ENCODE results near the gene HOXD12.

The HOXD12 gene

DNA sequence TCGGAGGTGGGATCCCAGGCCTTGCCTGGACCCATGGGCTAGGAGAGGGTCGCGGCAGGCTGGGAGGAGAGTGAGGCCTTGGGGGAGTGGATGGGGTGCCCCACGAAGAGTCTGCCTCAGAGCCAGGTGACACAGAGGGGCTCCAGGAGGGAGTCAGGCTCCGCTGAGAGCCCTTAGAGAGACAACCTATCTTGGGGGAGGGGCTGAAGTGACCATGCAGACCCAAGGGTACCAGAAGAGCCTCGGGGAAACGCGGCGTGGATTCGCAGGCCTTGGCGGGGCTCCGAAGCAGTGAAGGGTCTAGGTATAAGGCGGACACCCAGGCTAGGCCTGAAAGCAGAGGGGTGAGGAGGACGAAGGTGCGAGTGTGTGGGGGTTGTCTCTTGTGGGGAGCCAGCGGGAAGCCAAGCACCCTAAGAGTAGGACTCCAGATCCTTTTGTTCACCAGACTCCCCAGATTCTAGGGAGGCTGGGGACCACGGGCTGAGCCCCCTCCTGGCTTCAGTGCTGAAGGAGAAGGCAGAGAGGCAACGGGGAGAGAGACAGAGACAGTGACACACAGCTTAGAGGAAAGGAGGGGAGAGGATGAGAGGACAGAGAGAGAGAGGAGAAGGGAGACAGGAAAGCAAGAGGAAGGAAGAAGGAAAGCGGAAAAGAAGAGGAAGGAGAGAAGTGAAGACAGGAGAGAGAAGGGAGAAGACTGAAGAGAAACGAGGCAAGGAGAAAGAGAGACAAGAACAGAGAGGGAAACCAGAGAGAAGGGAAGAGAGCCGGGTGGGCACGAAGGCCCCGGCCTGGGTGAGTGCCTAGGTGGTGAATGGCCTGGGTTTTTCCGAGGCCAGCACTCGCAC, 6.4 kb downstream of the HOXD12 start:
- DNase-seq (ENCODE audit: low read depth in 3 of 3): no peak

DNA sequence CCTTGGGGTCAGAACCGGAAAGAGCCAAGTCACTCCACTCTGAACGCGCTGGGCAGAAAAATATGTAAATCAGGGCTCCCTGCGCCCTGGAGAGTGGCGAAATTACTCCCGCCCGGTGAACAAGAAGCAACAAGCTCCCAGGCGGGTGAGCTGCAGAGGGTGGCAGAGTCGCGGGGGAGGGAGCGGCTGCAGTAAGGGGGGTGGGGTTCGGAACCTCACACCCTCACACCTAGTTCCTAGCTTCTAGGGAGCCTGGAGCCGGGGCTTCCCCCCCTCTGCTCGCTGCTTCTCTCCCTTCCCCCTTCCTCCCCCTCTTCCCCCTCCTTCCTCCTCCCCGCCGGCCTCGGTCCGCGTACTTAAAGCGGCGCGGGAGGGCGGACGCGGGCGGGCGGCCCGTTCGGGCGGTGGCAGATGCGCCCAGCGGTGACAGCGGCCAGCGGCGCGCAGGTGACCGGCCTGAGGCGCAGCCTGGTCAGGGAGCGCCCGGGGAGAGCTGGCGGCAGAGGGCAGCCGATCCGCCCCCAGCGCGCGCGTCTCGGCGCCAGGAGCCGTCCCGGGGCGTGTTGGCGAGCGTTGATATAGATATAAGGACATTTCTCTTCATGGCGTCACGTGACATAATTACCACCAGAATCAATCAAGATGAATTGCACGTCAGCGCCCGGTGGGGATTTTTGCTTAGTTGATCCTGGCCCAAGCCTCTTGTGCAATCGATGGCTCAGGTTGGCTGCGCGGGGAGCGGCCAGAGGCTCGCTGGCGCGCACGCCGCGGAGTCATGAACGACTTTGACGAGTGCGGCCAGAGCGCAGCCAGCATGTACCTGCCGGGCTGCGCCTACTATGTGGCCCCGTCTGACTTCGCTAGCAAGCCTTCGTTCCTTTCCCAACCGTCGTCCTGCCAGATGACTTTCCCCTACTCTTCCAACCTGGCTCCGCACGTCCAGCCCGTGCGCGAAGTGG, 7.3 kb downstream of the HOXD12 start, which contains the start of gene HOXD11:
Gene HOXD11, plus strand, starts transcription at position 700 of the 959 bp plus-strand sequence. Its CDS starts 76 bp downstream, at position 776.
- DNase-seq (ENCODE audit: low read depth in 3 of 3): no peak

DNA sequence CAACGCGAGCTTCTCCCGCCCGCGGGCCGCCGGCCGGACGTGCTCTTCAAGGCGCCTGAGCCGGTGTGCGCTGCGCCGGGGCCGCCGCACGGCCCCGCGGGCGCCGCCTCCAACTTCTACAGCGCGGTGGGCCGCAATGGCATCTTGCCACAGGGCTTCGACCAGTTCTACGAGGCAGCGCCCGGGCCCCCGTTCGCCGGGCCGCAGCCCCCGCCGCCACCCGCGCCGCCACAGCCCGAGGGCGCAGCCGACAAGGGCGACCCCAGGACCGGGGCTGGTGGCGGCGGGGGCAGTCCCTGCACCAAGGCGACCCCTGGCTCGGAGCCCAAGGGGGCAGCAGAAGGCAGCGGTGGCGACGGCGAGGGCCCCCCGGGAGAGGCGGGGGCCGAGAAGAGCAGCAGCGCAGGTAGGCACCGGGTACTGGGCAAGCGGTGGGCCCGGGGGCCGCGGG, 8.2 kb downstream of the HOXD12 start:
- no peak for DNase-seq (ENCODE audit: low read depth in 3 of 3)

DNA sequence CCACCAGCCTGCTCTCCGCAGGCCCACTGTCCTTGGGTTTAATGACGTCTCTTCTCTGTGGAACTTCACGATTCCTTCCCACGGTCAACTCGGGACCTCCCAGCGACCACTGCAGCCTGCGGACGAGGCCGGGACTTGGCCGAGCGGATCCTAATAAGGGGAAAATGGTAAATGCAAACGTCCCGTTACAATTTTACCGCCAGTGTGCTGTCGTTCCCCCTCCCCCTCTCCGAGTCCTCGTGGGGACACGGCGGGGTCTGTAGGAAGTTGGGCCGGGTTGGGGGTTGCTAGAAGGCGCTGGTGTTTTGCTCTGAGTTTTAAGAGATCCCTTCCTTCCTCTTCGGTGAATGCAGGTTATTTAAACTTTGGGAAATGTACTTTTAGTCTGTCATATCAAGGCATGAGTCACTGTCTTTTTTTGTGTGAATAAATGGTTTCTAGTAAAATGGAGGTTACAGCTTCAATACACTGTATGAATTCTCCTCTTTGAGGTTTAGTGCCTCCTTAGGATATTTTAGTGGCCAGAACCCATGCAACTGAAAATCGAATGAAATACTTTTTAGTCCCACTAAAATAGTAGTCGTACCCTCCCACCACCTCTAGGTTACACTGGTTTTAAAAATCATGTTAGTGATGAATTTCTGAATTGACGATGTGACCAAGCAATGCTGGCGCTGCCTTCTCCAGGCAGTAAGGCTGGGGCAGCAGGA, 9.8 kb downstream of the HOXD12 start:
- DNase-seq (ENCODE audit: low read depth in 3 of 3): no peak

DNA sequence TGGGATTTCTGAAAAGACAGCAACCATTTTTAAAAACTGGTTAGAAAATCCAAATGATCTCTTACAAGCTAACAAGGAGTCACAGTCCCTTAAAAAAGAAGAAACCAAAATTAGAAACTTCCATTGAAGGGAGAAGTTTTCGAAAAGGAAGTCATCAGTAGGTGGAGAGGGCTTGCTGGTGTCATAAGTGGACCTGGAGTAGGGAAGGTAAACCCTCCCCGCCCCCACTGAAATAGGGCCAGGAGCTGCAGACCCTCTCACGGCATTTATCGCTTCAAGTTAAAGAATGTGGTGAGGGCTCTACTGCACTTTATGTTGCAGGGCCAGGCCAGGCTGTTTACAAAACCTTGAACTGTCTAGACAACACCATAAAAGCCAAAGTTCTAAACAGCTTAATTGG, 10.4 kb downstream of the HOXD12 start:
- DNase-seq (ENCODE audit: low read depth in 3 of 3): no peak

DNA sequence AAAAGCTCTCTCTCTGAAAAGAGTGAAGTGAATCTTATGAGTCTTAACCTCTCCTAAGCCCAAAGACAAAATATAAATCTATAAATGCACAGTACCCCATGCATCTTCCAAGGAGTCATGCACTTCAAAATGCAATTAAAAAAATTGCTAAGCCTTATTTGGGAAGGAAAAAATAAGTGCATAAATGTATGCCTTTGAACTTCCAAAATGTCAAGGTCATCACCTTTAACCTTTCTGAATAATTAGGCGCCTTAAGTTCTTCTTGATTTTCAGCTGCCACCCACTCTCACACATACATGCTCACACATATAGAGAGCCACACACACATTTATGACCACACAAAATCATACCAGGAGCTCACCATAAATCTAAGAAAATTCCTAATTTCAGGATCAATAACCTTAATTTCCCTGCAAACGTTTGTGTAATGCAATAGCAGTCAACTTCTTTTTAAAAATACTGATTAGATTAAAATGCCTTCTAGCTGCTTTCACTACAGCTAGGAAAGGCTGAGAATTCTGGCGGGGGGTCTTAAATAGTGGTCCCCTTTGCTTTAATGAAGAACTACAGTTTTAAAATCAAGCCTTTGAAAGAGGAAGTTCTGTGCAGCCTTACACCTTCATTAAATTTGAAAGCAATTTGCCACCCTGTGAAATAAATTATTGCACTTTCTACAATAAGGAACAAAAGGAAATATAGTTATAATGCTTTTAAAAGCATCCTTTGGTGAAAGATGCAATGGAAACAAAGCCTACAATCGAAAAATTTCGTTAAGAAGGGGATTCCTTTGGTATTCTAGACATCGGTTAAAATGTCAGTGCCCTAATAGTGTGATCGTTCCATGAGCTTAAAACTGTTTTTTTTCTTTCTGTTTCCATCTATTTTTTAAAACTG, 11.1 kb downstream of the HOXD12 start:
- no peak for DNase-seq (ENCODE audit: low read depth in 3 of 3)

DNA sequence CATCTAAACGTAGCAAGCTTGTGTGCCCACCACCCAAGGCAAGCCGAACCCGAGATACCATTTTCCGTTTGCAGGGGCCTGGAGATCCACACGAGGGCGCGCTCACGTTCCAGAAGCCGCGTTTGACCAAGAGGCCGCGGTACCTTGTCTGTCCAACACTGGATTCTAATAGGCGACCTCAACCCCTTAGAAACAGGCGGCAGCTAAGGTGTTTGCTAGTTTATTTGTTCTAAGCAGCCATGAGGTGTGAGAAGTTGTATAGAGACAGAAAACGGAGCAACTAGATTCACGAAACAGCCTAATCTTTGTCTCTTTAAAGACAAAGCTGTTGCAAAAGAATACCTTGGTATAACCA, 11.7 kb downstream of the HOXD12 start:
- DNase-seq (ENCODE audit: low read depth in 3 of 3): no peak

DNA sequence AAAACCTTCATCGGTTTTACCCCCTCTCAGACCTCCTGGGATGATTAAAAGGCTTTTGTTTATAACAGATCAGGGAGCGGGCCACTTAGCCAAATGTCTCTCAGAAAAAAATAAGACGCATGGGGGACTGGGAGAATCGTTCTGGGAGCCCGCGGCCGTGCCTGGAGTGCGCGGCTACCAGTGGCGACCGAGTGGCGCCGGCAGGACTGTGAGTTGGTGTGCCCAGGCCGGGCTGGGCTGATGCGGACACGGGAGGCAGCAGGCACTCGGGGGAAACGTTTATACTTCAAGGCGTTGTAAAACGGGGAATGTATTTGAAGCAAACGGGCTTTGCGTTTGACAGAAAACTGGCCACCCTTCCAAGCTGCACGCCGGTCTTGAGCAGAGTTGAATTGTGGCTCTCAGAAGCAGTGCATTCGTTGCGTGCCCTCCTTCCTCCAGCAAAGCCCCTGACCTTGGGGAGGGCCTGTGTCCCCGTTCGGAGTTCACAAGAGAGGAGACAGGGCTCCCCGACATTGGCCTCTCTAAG, 12.3 kb downstream of the HOXD12 start:
- DNase-seq (ENCODE audit: low read depth in 3 of 3): no peak

DNA sequence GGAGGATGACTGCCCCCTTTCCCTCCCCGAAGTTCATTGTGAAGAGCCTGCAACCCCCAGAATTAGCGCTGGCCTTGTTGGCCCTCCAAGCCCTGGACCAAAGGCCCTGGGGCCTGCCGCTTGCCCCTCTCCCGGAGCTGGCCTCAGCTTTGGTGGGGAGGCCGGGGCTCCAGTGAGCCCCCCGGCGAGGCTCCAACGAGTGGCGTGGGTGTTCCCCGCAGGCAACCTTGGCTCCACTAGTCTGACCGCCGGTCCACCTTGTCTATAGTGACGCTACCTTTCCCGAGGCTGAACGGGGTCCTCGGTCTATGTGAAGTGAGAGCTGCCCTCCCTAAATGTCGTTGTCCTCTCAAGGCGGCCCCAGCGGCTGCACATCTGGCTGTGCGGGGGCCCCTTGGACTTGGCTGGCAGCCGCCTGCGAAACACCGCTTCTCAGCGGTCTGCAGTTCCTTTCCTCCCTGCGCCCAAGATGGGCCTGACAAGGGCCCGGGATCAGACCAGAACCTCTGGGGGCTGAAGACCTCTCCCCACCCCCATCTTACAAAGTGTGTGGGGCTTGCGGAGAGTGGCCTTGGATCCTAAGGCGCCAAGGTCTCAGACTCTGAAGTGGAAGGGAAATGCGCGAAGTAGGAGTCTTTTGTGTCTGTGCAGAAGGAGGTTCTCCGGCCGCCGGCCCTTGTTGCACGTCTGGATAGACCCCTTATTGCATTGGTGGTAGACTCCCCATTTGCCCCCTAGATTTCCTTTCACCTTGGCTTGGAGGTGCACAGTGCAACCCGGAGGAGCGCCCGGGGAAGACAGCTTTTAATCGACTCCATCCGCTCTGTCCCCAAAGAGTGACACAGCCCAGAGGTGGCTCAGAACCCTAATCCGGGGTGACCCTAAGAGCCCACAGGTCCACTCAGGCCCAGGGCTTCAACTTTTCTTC, 13.0 kb downstream of the HOXD12 start:
- DNase-seq (ENCODE audit: low read depth in 3 of 3): no peak

DNA sequence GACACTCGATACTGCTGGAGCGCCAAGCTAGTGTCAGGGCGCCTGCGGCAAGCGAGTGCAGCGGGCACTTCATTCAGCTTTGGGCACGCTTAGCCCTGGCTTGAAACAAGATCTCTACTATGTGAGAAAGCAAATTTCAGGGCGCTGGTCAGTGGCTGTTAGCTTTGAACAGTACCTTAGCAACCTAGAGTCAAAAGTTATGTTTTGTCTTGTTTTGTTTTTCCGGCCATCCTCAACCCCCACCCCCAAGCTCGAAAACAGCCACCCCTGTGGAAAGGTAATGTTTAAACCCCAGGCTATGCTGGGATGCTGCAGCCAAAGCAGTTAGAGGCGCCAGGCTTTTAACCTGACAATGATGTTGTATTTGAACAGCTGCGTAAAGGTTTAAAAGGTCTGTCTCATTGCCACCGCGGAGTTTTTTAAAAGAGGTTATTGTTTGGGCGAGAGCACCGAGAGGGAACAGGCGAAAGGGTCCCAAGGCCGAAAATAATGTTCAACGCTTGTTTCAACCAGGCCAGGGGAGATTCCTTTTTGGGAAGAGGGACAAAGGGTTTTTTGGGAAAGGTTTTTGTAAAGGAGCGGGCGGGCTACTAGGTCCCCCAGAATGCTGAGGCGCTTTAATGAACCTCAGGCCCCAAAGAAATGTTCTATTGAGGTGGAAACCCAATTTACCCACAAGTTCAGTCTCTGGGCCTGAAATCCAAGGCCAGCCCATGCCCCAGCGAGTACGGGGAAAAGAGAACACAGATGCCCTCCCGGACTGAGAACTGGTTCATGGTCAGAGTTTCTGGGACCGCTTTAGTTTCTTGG, 14.7 kb downstream of the HOXD12 start:
- DNase-seq (ENCODE audit: low read depth in 3 of 3): no peak

DNA sequence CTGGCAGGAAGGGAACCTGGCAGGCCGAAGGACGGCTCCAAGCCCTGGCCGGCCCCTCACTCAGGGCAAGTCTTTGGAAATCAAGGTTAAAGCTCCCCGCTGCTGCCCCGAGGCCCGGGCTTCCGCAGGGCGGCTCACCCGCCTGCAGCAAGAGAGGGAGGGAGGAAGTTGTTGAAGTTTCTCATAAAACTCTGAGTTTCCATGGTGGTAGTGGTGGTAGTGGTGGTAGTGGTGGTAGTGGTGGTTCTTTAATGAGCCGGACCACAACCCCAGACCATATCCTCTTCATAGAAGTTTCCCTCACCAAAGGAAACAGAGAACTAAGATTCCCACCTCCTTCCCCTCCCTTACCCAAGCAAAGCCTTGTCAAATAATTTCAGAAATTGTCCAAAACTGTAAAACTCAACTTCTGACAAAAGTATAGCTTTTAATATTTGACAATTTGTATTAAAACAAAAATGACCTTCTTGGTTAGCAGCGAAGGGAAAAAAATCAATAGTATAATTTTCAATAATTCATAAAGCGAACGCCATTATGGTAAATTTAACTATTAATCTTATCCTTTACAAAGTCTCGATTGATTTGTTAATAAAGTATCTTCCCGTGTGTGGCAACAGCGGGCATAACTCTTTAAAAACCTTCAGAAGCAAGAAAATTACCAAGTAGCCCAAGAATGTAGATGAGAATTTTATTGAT, 15.5 kb downstream of the HOXD12 start:
- DNase-seq (ENCODE audit: low read depth in 3 of 3): no peak

DNA sequence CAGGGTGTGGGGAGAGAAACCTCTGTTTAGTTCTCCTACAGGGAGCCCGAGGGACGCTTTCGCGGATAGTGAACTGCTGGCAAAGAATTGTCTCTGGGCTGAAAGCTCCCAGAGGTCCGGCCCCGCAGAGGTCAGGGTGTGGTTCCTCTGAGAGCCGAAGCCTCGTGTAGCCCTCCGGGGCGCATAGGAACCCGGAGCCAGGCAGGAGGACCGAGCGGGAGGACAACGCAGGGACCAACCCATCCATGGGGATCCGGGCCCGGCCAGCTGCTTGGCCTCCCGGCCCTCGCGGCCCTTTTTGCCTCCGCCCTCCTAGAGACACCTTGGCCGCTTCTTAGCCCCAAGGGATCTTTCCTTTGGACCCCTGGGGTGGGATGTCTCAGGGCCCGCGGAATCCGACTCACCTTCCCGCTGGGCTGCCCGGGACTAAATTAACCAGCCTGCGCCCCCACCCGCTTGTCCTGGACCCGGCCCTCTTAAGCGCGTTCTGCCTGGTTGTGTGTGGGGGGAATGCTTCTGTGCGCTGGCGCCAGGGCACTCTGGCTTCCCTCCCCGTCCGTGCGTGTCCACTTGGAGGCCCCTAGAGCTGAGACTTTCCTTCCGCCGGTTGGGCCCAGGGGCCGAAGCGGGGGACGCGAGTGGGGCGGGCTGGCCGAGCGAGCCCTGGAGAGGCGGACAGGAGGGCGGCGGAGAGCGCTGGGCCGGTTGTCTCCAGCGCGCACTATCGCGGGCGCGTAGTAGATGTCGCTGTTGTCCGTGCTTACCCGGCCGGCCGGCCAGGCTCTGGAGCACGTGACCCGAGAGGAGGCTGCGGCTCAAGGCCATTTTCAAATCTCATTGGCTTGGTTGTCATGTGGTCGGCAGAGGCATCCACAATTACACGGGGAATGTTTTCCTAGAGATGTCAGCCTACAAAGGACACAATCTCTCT, 16.6 kb downstream of the HOXD12 start, which contains the start of gene HOXD10:
Gene HOXD10, plus strand, starts transcription at position 896 of the 931 bp plus-strand sequence. CDS start 56 bp downstream, outside the sequence.
- no peak for DNase-seq (ENCODE audit: low read depth in 3 of 3)

DNA sequence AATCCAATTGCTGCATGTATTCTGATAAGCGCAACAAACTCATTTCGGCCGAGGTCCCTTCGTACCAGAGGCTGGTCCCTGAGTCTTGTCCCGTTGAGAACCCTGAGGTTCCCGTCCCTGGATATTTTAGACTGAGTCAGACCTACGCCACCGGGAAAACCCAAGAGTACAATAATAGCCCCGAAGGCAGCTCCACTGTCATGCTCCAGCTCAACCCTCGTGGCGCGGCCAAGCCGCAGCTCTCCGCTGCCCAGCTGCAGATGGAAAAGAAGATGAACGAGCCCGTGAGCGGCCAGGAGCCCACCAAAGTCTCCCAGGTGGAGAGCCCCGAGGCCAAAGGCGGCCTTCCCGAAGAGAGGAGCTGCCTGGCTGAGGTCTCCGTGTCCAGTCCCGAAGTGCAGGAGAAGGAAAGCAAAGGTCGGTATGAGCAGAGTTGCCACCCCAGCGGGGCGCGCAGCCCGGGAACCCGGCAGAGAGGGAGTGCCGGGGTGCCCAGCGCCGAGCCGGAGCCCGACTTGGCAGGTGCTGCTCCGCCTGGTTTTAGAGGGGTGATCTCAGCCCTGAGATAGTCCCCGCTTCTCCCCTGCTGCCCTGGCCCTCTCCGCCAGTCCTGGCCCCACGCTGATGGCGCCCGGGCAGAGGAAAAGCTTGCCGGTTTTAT, 17.7 kb downstream of the HOXD12 start:
- DNase-seq (ENCODE audit: low read depth in 3 of 3): no peak

DNA sequence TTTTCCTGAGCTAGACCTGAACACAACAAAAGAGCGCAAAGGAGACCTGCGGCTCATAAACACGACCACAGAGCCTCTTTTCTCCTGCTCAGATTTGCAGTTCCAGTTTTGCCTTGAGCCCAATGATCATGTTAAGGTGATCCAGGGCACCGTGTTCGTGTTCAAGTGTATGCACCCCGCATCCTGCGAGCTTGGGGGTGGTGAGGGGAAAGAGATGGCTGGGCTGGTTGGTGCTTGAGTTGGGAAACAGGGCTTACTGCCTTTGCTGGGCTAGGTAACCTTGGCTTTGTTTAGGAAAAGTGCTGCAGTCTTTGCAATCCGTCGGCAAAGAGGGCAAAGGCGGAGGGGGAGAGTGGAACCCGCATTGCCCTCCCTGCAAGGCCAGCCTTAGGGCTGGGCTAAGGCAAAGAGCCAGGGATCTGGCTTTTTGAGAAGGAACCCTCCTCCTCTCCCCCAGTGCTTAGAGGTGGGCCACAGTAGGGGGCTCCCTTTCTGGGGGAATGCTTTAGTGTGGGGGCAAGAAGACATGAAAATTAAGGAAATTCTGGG, 18.3 kb downstream of the HOXD12 start:
- no peak for DNase-seq (ENCODE audit: low read depth in 3 of 3)

DNA sequence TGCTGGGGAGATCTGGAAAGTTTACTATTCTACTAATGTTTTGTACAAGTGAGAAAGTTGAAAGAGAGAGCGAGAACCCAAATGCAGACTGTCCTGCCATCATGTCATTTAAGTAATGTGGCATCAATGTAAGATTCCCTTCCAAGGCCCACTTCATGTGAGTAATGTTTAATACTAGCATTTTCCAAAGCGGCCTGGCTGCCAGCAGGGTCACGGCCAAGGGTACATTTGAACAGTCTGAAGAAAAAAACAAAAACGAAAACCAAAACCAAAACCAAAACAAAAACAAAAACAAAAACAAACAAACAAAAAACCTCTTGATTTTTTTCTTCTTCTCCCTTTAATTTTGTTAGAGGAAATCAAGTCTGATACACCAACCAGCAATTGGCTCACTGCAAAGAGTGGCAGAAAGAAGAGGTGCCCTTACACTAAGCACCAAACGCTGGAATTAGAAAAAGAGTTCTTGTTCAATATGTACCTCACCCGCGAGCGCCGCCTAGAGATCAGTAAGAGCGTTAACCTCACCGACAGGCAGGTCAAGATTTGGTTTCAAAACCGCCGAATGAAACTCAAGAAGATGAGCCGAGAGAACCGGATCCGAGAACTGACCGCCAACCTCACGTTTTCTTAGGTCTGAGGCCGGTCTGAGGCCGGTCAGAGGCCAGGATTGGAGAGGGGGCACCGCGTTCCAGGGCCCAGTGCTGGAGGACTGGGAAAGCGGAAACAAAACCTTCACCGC, 19.2 kb downstream of the HOXD12 start:
- DNase-seq (ENCODE audit: low read depth in 3 of 3): no peak

All from stimulated activated CD4-positive, alpha-beta T cell treated with anti-CD3 and anti-CD28 coated beads, TNF-alpha, amount 100 ng/mL, for 24 hours (primary cell).